Measurements from ENCODE around the gene LGALS3BP.

- TF ChIP-seq CTCF (conservative IDR thresholded peaks at IDR 0.05; ENCODE audit: low read depth in 2 of 2) (no peak), JUNB (IDR thresholded peaks at IDR 0.05; ENCODE audit: unreplicated experiment) (no peak)
Observed at GRCh38 chr17:78952706-78953105, 27.0 kb downstream of the LGALS3BP start.

Measured in GM23338 (cell line).